ENCODE data around the gene TUBB3. TPM values are rescaled to one million over a fixed set of nuclear protein-coding genes. Genes with fewer than 3 reads are reported as not detected.
A peak's percentile ranks its signal among the peaks of the same experiment; 100 is the strongest.

Gene TUBB3
- total and polyA plus RNA-seq, 9 of the 15 experiments (the other 6 are each of a cell fraction or from before 2014, with no cell fraction given), result 0.18 to 12.5 (median 5.0) TPM

GRCh38 chr16:89972244-89973234 is 49.4 kb downstream of the TUBB3 start (continued):
- TF ChIP-seq SRSF9 (IDR thresholded peaks at IDR 0.05; ENCODE audit: borderline replicate concordance, low read depth, low read length) (no peak), BRF1 (IDR thresholded peaks at IDR 0.05; ENCODE audit: borderline replicate concordance, extremely low read depth, insufficient read length) (no peak), HMG20A (CRISPR knock-in tag; conservative IDR thresholded peaks at IDR 0.05) (no peak), KDM4B (IDR thresholded peaks at IDR 0.05; ENCODE audit: borderline replicate concordance in 2 of 2, low read depth in 1 of 2) (no peak), ZNF212 (CRISPR knock-in tag; IDR thresholded peaks at IDR 0.05) (peak; percentile 7; the same call in 1 of the 2 replicates), FOXA1 (IDR thresholded peaks at IDR 0.05; ENCODE audit: borderline replicate concordance) (no peak), CSDE1 (IDR thresholded peaks at IDR 0.05) (peak in 1 of 2 experiments; percentile 53; a peak in 1 of 4 replicates), ZC3H4 (CRISPR knock-in tag; IDR thresholded peaks at IDR 0.05; ENCODE audit: borderline replicate concordance) (peak; percentile 83; the same call in 1 of the 2 replicates), ELF4 (CRISPR knock-in tag; IDR thresholded peaks at IDR 0.05) (no peak), DLX4 (CRISPR knock-in tag; IDR thresholded peaks at IDR 0.05) (no peak), SREBF1 (IDR thresholded peaks at IDR 0.05; ENCODE audit: borderline replicate concordance, low read depth, low read length) (no peak), PREB (CRISPR knock-in tag; IDR thresholded peaks at IDR 0.05) (no peak), PKNOX1 (IDR thresholded peaks at IDR 0.05) (no peak), ZNF57 (CRISPR knock-in tag; IDR thresholded peaks at IDR 0.05) (no peak), MEF2A (IDR thresholded peaks at IDR 0.05; ENCODE audit: control insufficient read depth, low read depth, low read length) (0 out of 2 replicates have a peak, but pooled peaks have one; percentile 20), PCBP1 (IDR thresholded peaks at IDR 0.05; ENCODE audit: low read depth, low read length, poor library complexity, severe bottlenecking) (peak; percentile 35), ZNF699 (CRISPR knock-in tag; IDR thresholded peaks at IDR 0.05; ENCODE audit: insufficient replicate concordance) (no peak), ZBTB2 (IDR thresholded peaks at IDR 0.05) (peak; percentile 97), MXI1 (IDR thresholded peaks at IDR 0.05; ENCODE audit: low read depth, low read length) (no peak; the same call in 1 of the 2 replicates), NR4A1 (CRISPR knock-in tag; IDR thresholded peaks at IDR 0.05) (no peak), NR4A1 (tag; IDR thresholded peaks at IDR 0.05) (no peak), SNIP1 (IDR thresholded peaks at IDR 0.05; ENCODE audit: low read depth) (peak; percentile 89), HNRNPK (IDR thresholded peaks at IDR 0.05; ENCODE audit: low read depth, low read length, poor library complexity, severe bottlenecking) (peak; percentile 34)

Data from K562 (cell line).